HEK293 (cell line): ENCODE results near the gene EOGT.
A peak's percentile ranks its signal among the peaks of the same experiment; 100 is the strongest.

Experiments used
- ATF2 ChIP-seq: fragments of 450-650 bp; formaldehyde crosslinking; IDR thresholded peaks from 2 replicates; pipeline ENCODE4 v1.5.1; 2016; ENCODE audit warnings: missing biosample characterization, missing genetic modification characterization, low read depth
- BCL11A ChIP-seq: fragments of 450-650 bp; formaldehyde crosslinking; IDR thresholded peaks from 2 replicates; pipeline ENCODE4 v1.5.1; 2016; ENCODE audit warnings: low read depth, missing biosample characterization, missing genetic modification characterization
- CTCF ChIP-seq: fragments of 450-650 bp; formaldehyde crosslinking; IDR thresholded peaks from 2 replicates; pipeline ENCODE4 v1.5.1; 2016; ENCODE audit warnings: missing biosample characterization, missing genetic modification characterization
- EGR2 ChIP-seq: fragments of 450-650 bp; formaldehyde crosslinking; IDR thresholded peaks from 2 replicates; pipeline ENCODE4 v1.5.1; 2016; ENCODE audit warnings: low read depth, missing biosample characterization, missing genetic modification characterization
- GFI1B ChIP-seq: fragments of 450-650 bp; formaldehyde crosslinking; IDR thresholded peaks from 2 replicates; pipeline ENCODE4 v1.5.1; 2016; ENCODE audit warnings: missing biosample characterization, missing genetic modification characterization
- GLI2 ChIP-seq: fragments of 450-650 bp; formaldehyde crosslinking; IDR thresholded peaks from 2 replicates; pipeline ENCODE4; 2017; ENCODE audit warnings: missing biosample characterization, missing genetic modification characterization, low read depth, borderline replicate concordance
- KLF16 ChIP-seq: fragments of 450-650 bp; formaldehyde crosslinking; IDR thresholded peaks from 2 replicates; pipeline ENCODE4 v1.5.1; 2017; ENCODE audit warnings: missing biosample characterization, missing genetic modification characterization
- PATZ1 ChIP-seq: fragments of 450-650 bp; formaldehyde crosslinking; IDR thresholded peaks from 2 replicates; pipeline ENCODE4 v1.5.1; 2016; ENCODE audit warnings: missing biosample characterization, missing genetic modification characterization
- PRDM6 ChIP-seq: fragments of 450-650 bp; formaldehyde crosslinking; IDR thresholded peaks from 2 replicates; pipeline ENCODE4 v1.5.1; 2017; ENCODE audit warnings: missing biosample characterization, missing genetic modification characterization
- REST ChIP-seq: fragments of 450-650 bp; formaldehyde crosslinking; IDR thresholded peaks from 2 replicates; pipeline ENCODE4 v1.5.1; 2016; ENCODE audit warnings: missing biosample characterization, missing genetic modification characterization
- SP7 ChIP-seq: fragments of 450-650 bp; formaldehyde crosslinking; IDR thresholded peaks from 2 replicates; pipeline ENCODE4 v1.5.1; 2016; ENCODE audit warnings: missing biosample characterization, missing genetic modification characterization
- YY2 ChIP-seq: fragments of 450-650 bp; formaldehyde crosslinking; IDR thresholded peaks from 2 replicates; pipeline ENCODE4 v1.5.1; 2016; ENCODE audit warnings: missing biosample characterization, missing genetic modification characterization
- ZBTB26 ChIP-seq: fragments of 450-650 bp; formaldehyde crosslinking; optimal IDR thresholded peaks from 2 replicates; pipeline ENCODE3; 2016; ENCODE audit warnings: missing biosample characterization, mild to moderate bottlenecking, missing genetic modification characterization
- ZNF112 ChIP-seq: fragments of 450-650 bp; formaldehyde crosslinking; IDR thresholded peaks from 2 replicates; pipeline ENCODE4 v1.5.0; 2017; ENCODE audit warnings: missing biosample characterization, missing genetic modification characterization
- ZNF157 ChIP-seq: fragments of 450-650 bp; formaldehyde crosslinking; IDR thresholded peaks from 2 replicates; pipeline ENCODE4 v1.5.1; 2016; ENCODE audit warnings: missing biosample characterization, missing genetic modification characterization
- ZNF16 ChIP-seq: fragments of 450-650 bp; formaldehyde crosslinking; IDR thresholded peaks from 2 replicates; pipeline ENCODE4 v1.5.1; 2016; ENCODE audit warnings: low read depth, missing biosample characterization, missing genetic modification characterization
- ZNF280C ChIP-seq: fragments of 450-650 bp; formaldehyde crosslinking; IDR thresholded peaks from 2 replicates; pipeline ENCODE4 v1.5.1; 2016; ENCODE audit warnings: missing biosample characterization, missing genetic modification characterization
- ZNF350 ChIP-seq: fragments of 450-650 bp; formaldehyde crosslinking; IDR thresholded peaks from 2 replicates; pipeline ENCODE4 v1.5.0; 2017; ENCODE audit warnings: missing biosample characterization, mild to moderate bottlenecking, missing genetic modification characterization
- ZNF354C ChIP-seq: fragments of 450-650 bp; formaldehyde crosslinking; IDR thresholded peaks from 2 replicates; pipeline ENCODE4 v1.5.1; 2016; ENCODE audit warnings: missing biosample characterization, missing genetic modification characterization, low read depth, borderline replicate concordance
- ZNF37A ChIP-seq: fragments of 450-650 bp; IDR thresholded peaks from 2 replicates; pipeline ENCODE4 v1.5.1; 2018; ENCODE audit warnings: missing biosample characterization, missing genetic modification characterization
- ZNF473 ChIP-seq: fragments of 450-650 bp; formaldehyde crosslinking; IDR thresholded peaks from 2 replicates; pipeline ENCODE4 v1.5.1; 2017; ENCODE audit warnings: missing biosample characterization, missing genetic modification characterization
- ZNF521 ChIP-seq: fragments of 450-650 bp; formaldehyde crosslinking; IDR thresholded peaks from 2 replicates; pipeline ENCODE4 v1.5.1; 2017; ENCODE audit warnings: missing biosample characterization, mild to moderate bottlenecking, missing genetic modification characterization
- ZNF544 ChIP-seq: fragments of 450-650 bp; formaldehyde crosslinking; IDR thresholded peaks from 2 replicates; pipeline ENCODE4 v1.5.0; 2017; ENCODE audit warnings: missing biosample characterization, missing genetic modification characterization
- ZNF76 ChIP-seq: fragments of 450-650 bp; formaldehyde crosslinking; IDR thresholded peaks from 2 replicates; pipeline ENCODE4; 2016; ENCODE audit warnings: low read depth, missing biosample characterization, missing genetic modification characterization, borderline replicate concordance
- ZSCAN23 ChIP-seq: fragments of 450-650 bp; formaldehyde crosslinking; IDR thresholded peaks from 2 replicates; pipeline ENCODE4 v1.5.1; 2016; ENCODE audit warnings: missing biosample characterization, missing genetic modification characterization

The EOGT gene

GRCh38 chr3:69052472-69052898, 39.0 kb upstream of the EOGT start (continued):
- TF ChIP-seq YY2 = no peak
- TF ChIP-seq ZNF37A (tag by site-specific recombination) = no peak
- TF ChIP-seq ZNF473 (tag by site-specific recombination) = no peak
- no peak for TF ChIP-seq ZNF350 (tag by site-specific recombination)
- TF ChIP-seq GLI2 (tag by site-specific recombination) = no peak
- TF ChIP-seq GFI1B = no peak
- TF ChIP-seq CTCF = no peak
- TF ChIP-seq ZNF112 (tag by site-specific recombination) = no peak
- TF ChIP-seq BCL11A (tag by site-specific recombination) = no peak
- no peak for TF ChIP-seq ZNF16 (tag by site-specific recombination)
- no peak for TF ChIP-seq ZNF354C (tag by site-specific recombination)
- no peak for TF ChIP-seq ZNF157 (tag by site-specific recombination)
- no peak for TF ChIP-seq ZNF521
- TF ChIP-seq ZSCAN23 (tag by site-specific recombination) = no peak
- 0 out of 2 replicates have a peak, but pooled peaks have one; percentile 6 for TF ChIP-seq SP7 (tag by site-specific recombination)
- no peak for TF ChIP-seq ZNF280C (tag by site-specific recombination)
- TF ChIP-seq PRDM6 (tag by site-specific recombination) = no peak
- no peak for TF ChIP-seq ZNF76
- TF ChIP-seq EGR2 (tag by site-specific recombination) = no peak
- TF ChIP-seq PATZ1 (tag by site-specific recombination) = no peak
- TF ChIP-seq REST = no peak
- TF ChIP-seq ZBTB26 (tag by site-specific recombination) = no peak
- TF ChIP-seq ATF2 (tag by site-specific recombination) = no peak
- no peak for TF ChIP-seq ZNF544 (tag by site-specific recombination)
- TF ChIP-seq KLF16 = no peak
